ENCODE results near the gene SOCS7. TPM values are rescaled to one million over a fixed set of nuclear protein-coding genes. Genes with fewer than 3 reads are reported as not detected.

Gene SOCS7
- total and polyA plus RNA-seq, 10 of the 15 experiments (the other 5 are each of a cell fraction or from before 2014, with no cell fraction given), result 0.68 to 12.8 (median 7.3) TPM

DNA sequence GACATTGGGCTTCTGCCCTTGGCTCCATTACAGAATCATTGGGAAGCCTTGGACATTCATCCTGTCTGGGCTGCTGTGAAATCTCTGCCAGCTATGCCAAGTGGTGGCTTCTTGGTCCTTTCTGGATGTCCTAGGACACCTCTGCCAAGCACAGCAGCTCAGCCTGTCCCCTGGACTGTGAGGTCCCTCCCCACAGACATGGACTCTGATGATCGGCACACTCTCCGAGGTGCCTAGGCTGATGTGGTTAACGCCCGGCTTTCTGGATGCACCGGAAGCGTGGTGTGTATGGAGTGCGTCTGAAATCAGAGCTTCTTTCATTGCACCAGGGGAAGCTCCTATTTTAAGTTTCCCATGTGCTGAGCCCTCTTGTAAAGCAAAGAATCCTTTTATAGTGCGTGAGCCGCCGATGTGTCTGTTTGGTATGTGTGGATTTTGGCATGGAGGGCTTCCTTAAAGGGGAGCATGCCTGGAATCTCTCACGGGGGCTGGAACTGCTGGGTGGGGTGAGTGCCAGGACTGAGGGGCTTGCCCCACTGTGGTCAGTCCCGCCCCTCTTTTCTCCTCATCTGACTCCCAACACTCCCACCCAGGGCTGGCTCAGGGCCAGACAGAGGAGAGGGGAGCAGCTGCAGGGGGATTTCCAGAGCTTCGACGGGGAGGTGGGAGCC lies 69.7 kb downstream of the SOCS7 start:
- Histone ChIP-seq H3K27me3 (replicated peaks in 1 of 2; ENCODE audit: control insufficient read depth in 2 of 2, insufficient read depth in 2 of 2, low read length in 1 of 2) (peaks cover 4 to 6% of the 10 kb centered on the region in 2 experiments; a peak in 3 of 4 replicates), H3K9ac (ENCODE audit: control insufficient read depth, insufficient read depth, low read length) (no peak overlapping the region), H3K36me3 (ENCODE audit: control insufficient read depth in 2 of 2, insufficient read depth in 2 of 2, low read length in 1 of 2) (no peaks in the 10 kb centered on the region), H3K4me2 (ENCODE audit: control insufficient read depth, insufficient read depth) (no peak overlapping the region), H3K9me3 (replicated peaks; ENCODE audit: control insufficient read depth, insufficient read depth, low read length) (no peaks in the 10 kb centered on the region), H3K27ac (ENCODE audit: control insufficient read depth, insufficient read depth) (no peak overlapping the region), H3K79me2 (ENCODE audit: control insufficient read depth, insufficient read depth, low read length) (no peaks in the 10 kb centered on the region), H2AFZ (ENCODE audit: control insufficient read depth, low read depth, low read length) (no peak overlapping the region; the same call in 1 of the 2 replicates), H4K20me1 (ENCODE audit: control insufficient read depth, insufficient read depth) (no peaks in the 10 kb centered on the region), H3K4me1 (ENCODE audit: control insufficient read depth, insufficient read depth, low read length) (peaks cover 6% of the 10 kb centered on the region), H3K4me3 (no peak overlapping the region)
- SMC1A ChIA-PET (ENCODE audit: uncharacterized antibody, unreplicated experiment), result interaction anchor here (1.0 to 2.1 kb wide), 3 partner anchors 11 to 72 kb away, joined by 5 to 11 read pairs (median 5); no protein-coding TSS in a partner anchor
- no TSS peak for BruUV-seq (replicated peaks)
- in situ Hi-C loops (cut with MboI), result no loop called here
- no peak for DNase-seq (ENCODE audit: low read depth, low spot score)
- 52% methylated on average over 14 of the region's 14 CpGs for whole genome bisulfite sequencing (ENCODE audit: insufficient coverage, insufficient replicate concordance, low lambda C conversion rate, missing lambda C conversion rate)
- FAIRE-seq, result no peak
- POLR2A ChIA-PET, result no interaction called here
- TF ChIP-seq, protein P1, sequence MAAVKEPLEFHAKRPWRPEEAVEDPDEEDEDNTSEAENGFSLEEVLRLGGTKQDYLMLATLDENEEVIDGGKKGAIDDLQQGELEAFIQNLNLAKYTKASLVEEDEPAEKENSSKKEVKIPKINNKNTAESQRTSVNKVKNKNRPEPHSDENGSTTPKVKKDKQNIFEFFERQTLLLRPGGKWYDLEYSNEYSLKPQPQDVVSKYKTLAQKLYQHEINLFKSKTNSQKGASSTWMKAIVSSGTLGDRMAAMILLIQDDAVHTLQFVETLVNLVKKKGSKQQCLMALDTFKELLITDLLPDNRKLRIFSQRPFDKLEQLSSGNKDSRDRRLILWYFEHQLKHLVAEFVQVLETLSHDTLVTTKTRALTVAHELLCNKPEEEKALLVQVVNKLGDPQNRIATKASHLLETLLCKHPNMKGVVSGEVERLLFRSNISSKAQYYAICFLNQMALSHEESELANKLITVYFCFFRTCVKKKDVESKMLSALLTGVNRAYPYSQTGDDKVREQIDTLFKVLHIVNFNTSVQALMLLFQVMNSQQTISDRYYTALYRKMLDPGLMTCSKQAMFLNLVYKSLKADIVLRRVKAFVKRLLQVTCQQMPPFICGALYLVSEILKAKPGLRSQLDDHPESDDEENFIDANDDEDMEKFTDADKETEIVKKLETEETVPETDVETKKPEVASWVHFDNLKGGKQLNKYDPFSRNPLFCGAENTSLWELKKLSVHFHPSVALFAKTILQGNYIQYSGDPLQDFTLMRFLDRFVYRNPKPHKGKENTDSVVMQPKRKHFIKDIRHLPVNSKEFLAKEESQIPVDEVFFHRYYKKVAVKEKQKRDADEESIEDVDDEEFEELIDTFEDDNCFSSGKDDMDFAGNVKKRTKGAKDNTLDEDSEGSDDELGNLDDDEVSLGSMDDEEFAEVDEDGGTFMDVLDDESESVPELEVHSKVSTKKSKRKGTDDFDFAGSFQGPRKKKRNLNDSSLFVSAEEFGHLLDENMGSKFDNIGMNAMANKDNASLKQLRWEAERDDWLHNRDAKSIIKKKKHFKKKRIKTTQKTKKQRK (IDR thresholded peaks at IDR 0.05; ENCODE audit: low read depth, low read length), result no peak
- no peak for TF ChIP-seq STAT1 (conservative IDR thresholded peaks at IDR 0.05)
- no peak for TF ChIP-seq FOS (IDR thresholded peaks at IDR 0.05; ENCODE audit: borderline replicate concordance, extremely low read depth, insufficient read length)
- TF ChIP-seq RB1 (IDR thresholded peaks at IDR 0.05; ENCODE audit: borderline replicate concordance), result no peak
- TF ChIP-seq USF1 (IDR thresholded peaks at IDR 0.05; ENCODE audit: borderline replicate concordance, extremely low read length, insufficient read depth, low read depth, low read length), result no peak
- TF ChIP-seq SREBF2 (IDR thresholded peaks at IDR 0.05; ENCODE audit: low read length), result no peak
- TF ChIP-seq PKNOX1 (IDR thresholded peaks at IDR 0.05), result no peak
- no peak for TF ChIP-seq RAD51 (IDR thresholded peaks at IDR 0.05)
- TF ChIP-seq, protein P2, sequence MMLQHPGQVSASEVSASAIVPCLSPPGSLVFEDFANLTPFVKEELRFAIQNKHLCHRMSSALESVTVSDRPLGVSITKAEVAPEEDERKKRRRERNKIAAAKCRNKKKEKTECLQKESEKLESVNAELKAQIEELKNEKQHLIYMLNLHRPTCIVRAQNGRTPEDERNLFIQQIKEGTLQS (IDR thresholded peaks at IDR 0.05; ENCODE audit: borderline replicate concordance, extremely low read depth, low read depth, low read length), result no peak
- TF ChIP-seq, protein P3, sequence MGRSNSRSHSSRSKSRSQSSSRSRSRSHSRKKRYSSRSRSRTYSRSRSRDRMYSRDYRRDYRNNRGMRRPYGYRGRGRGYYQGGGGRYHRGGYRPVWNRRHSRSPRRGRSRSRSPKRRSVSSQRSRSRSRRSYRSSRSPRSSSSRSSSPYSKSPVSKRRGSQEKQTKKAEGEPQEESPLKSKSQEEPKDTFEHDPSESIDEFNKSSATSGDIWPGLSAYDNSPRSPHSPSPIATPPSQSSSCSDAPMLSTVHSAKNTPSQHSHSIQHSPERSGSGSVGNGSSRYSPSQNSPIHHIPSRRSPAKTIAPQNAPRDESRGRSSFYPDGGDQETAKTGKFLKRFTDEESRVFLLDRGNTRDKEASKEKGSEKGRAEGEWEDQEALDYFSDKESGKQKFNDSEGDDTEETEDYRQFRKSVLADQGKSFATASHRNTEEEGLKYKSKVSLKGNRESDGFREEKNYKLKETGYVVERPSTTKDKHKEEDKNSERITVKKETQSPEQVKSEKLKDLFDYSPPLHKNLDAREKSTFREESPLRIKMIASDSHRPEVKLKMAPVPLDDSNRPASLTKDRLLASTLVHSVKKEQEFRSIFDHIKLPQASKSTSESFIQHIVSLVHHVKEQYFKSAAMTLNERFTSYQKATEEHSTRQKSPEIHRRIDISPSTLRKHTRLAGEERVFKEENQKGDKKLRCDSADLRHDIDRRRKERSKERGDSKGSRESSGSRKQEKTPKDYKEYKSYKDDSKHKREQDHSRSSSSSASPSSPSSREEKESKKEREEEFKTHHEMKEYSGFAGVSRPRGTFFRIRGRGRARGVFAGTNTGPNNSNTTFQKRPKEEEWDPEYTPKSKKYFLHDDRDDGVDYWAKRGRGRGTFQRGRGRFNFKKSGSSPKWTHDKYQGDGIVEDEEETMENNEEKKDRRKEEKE (IDR thresholded peaks at IDR 0.05), result no peak
- TF ChIP-seq RELA (IDR thresholded peaks at IDR 0.05; ENCODE audit: borderline replicate concordance, partially characterized antibody), result no peak
- intact Hi-C loops (cut with micrococcal nuclease; ENCODE audit: unreplicated experiment), result loop anchor here (10.0 kb wide), 1 partner anchor 163 kb away; no protein-coding TSS in a partner anchor
- no peak for ATAC-seq
- CTCF ChIA-PET, result interaction anchor here (0.6 to 4.7 kb wide), 13 partner anchors 11 to 247 kb away, joined by 3 to 31 read pairs (median 5); no protein-coding TSS in a partner anchor
- RAD21 ChIA-PET (ENCODE audit: unreplicated experiment), result interaction anchor here (0.9 to 1.0 kb wide), 2 partner anchors 138 to 246 kb away, joined by 3 to 4 read pairs; no protein-coding TSS in a partner anchor

All from GM12878 (cell line).